HG03159 (cell line): ENCODE data around the gene ZNF692.
"Not testable (repeated sequence)": the region's sequence is repeated elsewhere in the genome, so short reads cannot be mapped to it uniquely, and the experiment has no call there.

ENCODE experiments used
- ATAC-seq: cut with Tn5 transposase; IDR thresholded peaks from one replicate; pipeline ENCODE4 v1.9.1; 2021; ENCODE audit warnings: mild to moderate bottlenecking, moderate library complexity; ENCODE audit not compliant: unreplicated experiment

The ZNF692 gene, protein sequence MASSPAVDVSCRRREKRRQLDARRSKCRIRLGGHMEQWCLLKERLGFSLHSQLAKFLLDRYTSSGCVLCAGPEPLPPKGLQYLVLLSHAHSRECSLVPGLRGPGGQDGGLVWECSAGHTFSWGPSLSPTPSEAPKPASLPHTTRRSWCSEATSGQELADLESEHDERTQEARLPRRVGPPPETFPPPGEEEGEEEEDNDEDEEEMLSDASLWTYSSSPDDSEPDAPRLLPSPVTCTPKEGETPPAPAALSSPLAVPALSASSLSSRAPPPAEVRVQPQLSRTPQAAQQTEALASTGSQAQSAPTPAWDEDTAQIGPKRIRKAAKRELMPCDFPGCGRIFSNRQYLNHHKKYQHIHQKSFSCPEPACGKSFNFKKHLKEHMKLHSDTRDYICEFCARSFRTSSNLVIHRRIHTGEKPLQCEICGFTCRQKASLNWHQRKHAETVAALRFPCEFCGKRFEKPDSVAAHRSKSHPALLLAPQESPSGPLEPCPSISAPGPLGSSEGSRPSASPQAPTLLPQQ

DNA sequence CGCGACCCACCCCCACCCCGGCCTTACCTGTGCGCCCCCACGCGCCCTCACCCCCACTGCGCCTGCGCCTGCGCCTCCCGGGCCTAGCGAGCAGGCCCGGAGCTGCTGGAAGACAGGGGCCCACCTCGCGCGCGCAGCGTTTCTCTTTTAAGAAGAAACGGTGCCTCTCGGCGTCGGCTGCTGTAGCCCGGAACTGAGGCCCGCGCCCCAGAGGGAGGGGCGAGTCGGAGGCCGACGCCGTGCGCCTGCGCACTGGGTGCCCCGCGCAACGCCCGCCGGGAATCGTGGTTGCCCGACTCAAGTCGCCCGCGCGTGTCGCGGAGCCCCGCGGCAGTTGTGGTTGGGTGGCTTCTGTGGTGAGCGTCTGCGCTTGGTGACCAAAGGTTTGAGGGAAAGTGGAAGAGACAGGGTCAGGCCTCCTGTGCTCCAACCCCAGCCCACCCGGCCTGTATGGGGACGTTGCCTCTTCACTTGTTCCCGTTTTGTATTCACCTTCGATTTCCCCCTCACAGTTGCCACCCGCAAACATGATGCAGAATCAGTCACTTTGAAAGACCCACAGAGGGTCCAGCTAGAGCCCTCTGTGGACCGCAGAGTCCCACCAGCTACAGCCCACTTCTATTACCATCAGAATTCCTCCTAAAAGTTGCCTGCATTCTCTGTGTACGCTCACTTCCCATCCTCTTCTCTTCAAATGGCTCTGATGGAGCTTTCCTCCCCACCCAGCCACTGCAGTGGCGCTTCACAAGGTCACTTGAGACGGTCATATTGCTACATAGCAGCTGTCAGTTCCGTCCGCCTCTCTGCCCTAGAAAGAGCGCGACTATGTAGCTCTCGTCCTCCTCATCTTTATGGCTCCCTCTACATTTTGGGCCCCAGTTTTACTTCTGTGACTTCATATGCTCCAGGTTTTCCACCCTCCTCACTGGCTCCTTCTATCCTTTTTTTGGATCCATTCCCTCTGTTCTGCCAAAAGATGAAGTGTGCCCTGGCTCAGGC is at the start of gene ZNF692:
Gene ZNF692, minus strand, starts transcription at position 195 of the 999 bp plus-strand sequence. CDS start 776 bp downstream, outside the sequence.
- ATAC-seq: peak; percentile 77

GRCh38 chr1:248906753-248907661 is 48.1 kb upstream of the ZNF692 start:
- peak; percentile 22 for ATAC-seq

DNA sequence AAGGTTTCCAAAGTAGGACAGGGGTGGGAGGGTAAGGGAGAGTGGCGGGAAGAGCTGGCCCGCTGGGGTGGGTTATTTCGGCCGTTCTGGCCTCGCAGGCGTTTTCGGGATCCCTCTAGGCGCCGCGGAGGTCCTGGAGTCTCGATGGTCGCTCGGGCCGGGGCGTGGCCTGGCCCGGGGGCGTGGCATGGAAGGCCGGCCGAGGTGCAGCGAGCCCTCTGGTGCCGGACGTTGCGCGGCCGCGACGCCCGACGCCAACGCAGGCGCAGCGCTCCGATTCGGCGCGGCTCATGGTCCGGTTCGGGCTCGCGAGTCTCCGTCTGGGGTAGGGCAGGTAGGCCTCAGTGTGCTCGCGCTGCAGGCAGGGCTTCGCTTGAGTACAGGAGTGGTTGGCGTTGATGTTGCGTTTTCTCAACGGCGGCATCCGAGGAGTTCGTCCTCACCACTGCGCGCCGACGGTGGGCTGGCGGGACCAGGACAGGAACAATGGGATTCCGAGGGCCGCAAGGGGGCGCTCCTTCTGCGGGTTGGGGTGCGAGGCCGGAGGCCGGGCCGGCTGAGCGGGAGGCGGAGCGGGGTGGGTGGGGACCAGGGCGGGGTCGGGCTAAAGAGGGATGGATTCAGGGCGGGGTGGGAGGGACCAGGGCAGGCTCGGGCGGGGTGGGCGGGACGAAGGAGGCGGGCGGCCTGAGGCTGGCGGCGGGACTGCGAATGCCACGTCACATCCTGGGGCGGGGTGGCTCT is 47.3 kb upstream of the ZNF692 start, which contains the start of gene PGBD2:
Gene PGBD2, plus strand, starts transcription at position 227 of the 744 bp plus-strand sequence. CDS start 7,628 bp downstream, outside the sequence.
- ATAC-seq: peak; percentile 92

- no peak for ATAC-seq
Measured at GRCh38 chr1:248905662-248906008, 46.8 kb upstream of the ZNF692 start.

- ATAC-seq: no peak
Measured at GRCh38 chr1:248904437-248905216, 45.7 kb upstream of the ZNF692 start.

DNA sequence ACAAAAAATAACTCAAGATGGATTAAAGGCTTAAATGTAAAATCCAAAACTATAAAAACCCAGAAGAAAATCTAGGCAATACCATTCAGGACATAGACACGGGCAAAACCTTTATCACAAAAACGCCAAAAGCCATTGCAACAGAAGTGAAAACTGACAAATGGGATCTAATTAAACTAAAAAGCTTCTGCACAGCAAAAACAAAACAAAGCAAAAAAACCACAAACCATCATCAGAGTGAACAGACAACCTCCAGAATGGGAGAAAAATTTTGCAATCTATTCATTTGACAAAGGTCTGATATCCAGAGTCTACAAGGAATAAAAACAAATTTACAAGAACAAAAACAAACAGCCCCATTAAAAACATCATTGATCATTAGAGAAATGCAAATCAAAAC is 42.7 kb upstream of the ZNF692 start:
- no peak for ATAC-seq

DNA sequence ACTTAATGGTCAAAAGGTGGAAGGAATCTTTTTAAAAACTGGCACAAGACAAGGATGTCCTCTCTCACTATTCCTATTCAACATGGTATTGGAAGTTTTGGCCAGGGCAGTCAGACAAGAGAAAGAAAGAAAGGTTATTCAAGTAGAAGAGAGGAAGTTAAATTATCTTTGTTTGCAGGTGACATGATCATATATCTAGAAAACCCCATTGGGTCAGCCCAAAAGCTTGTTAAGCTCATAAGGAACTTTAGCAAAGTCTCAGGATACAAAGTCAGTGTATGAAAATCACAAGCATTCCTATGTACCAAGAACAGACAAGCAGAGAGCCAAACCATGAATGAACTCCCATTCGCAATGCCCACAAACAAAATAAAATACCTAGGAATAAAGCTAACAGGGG is 41.8 kb upstream of the ZNF692 start:
- no peak for ATAC-seq

- ATAC-seq: no peak
Measured at GRCh38 chr1:248897412-248898337, 38.8 kb upstream of the ZNF692 start.

DNA sequence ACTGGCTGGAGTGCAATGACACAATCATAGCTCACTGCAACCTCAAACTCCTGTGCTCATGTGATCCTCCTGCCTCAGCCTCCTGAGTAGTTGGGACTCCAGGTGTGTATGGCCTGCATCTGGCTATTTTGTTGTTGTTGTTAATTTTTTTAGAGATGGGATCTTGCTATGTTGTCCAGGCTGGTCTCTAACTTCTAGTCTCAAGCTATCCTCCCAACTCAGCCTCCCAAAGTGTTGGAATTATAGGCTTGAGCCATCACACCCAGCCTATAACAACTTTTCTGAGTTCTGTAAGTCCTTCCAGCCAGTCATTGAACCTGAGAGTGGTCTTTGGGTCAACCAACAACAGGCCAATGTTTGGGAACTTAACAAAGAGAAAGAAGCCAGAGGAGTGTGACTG is 36.0 kb upstream of the ZNF692 start:
- ATAC-seq: no peak

GRCh38 chr1:248892590-248892989 is 33.7 kb upstream of the ZNF692 start:
- ATAC-seq: no peak

GRCh38 chr1:248891758-248892157 is 32.9 kb upstream of the ZNF692 start:
- ATAC-seq: no peak

- ATAC-seq: no peak
Measured at GRCh38 chr1:248890549-248891498, 31.9 kb upstream of the ZNF692 start.

DNA sequence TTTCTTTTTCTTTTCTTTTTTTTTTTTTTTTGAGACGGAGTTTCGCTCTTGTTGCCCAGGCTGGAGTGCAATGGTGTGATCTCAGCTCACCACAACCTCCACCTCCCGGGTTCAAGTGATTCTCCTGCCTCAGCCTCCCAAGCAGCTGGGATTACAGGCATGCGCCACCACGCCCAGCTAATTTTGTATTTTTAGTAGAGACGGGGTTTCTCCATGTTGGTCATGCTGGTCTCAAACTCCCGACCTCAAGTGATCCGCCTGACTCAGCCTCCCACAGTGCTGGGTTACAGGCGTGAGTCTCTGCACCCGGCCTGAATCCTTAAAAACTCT is 31.0 kb upstream of the ZNF692 start:
- not testable (repeated sequence) for ATAC-seq

GRCh38 chr1:248886237-248886895 is 27.5 kb upstream of the ZNF692 start:
- no peak for ATAC-seq

DNA sequence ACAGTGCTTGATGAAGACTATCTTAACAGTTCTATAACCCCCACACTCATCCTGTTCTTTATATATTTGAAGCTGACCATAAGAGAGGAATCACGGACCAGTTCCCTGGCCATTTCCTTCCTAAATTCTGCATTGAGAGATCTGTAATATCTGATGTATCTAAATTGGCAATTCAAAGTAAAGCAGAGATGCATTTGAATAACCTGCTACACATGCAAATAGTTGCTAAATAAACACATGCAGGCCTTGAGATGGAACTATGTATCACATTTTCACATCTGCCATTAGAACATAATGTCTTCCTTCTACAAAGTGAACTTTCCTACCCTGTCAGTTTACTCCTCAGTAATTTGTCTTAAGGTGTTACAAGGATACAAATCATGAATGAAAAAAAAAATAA is 26.8 kb upstream of the ZNF692 start:
- ATAC-seq: no peak

DNA sequence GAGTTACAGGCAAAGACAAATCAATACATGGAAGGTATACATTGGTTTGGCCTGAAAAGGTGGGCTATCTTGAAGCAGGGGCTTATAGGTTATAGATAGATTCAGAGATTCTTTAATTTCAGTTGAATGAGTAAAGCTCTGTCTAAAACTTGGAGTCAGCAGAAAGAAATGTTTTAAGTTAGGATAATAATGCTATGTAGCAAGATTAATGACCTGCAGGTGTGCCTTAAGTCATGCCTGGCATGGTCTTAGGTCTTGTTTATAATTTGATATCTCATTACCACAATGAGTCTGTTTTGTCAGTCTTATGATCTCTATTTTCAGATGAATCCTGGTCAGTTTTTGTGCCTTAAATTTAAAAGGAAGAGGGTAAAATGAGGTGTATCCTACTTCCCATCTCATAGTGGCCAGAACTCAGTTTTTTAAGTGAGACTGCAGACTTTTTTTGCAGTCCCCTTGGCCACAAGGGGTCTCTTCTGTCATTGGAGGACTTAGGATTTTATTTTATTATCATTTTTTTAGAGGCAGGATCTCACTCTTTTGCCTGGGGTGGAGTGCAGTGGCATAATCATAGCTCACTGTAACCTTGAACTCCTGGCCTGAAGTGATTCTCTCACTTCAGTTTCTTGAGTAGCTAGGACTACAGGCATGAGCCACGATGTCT is 25.9 kb upstream of the ZNF692 start:
- ATAC-seq: no peak
